Retinal pigment epithelial cell (primary cell): ENCODE results near the gene STON2.

Source experiments
- DNase-seq: peaks from one replicate; pipeline ENCODE4 v3.0.0-alpha.2; 2010; ENCODE audit warnings: low read depth
- H3K4me3 ChIP-seq: 2 replicates; pipeline ENCODE4 v1.5.1; 2011; ENCODE audit warnings: mild to moderate bottlenecking, low read length, control low read depth, moderate library complexity
- TF ChIP-seq, protein P1 (sequence below): conservative IDR thresholded peaks from 2 replicates; pipeline ENCODE4 v1.5.1; 2011; ENCODE audit warnings: low read depth, low read length, control low read depth, inconsistent platforms

The STON2 gene

DNA sequence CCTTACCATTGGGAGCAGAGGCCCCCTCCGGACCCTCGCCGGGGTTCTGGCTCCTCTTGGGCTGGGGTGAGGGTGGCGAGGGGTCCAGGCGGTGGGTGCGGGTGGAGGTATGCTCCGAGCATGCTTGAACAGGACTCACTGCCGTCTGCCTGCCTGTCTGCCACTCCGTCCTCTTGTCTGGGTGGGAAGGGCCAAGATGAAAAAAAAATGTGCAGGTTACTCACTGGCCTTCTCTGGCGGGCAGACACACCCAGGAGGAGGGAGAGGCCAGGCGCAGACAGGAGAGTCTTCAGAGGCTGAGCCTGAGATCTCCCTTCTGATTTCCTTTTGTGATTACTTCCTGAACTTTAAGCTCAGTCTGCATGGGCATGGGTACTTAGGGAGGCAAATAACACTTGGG lies 76.1 kb downstream of the STON2 start:
- DNase-seq = peak; percentile 59
- H3K4me3 ChIP-seq = peak overlapping the region; percentile 69
- TF ChIP-seq, protein P1, sequence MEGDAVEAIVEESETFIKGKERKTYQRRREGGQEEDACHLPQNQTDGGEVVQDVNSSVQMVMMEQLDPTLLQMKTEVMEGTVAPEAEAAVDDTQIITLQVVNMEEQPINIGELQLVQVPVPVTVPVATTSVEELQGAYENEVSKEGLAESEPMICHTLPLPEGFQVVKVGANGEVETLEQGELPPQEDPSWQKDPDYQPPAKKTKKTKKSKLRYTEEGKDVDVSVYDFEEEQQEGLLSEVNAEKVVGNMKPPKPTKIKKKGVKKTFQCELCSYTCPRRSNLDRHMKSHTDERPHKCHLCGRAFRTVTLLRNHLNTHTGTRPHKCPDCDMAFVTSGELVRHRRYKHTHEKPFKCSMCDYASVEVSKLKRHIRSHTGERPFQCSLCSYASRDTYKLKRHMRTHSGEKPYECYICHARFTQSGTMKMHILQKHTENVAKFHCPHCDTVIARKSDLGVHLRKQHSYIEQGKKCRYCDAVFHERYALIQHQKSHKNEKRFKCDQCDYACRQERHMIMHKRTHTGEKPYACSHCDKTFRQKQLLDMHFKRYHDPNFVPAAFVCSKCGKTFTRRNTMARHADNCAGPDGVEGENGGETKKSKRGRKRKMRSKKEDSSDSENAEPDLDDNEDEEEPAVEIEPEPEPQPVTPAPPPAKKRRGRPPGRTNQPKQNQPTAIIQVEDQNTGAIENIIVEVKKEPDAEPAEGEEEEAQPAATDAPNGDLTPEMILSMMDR = no peak

DNA sequence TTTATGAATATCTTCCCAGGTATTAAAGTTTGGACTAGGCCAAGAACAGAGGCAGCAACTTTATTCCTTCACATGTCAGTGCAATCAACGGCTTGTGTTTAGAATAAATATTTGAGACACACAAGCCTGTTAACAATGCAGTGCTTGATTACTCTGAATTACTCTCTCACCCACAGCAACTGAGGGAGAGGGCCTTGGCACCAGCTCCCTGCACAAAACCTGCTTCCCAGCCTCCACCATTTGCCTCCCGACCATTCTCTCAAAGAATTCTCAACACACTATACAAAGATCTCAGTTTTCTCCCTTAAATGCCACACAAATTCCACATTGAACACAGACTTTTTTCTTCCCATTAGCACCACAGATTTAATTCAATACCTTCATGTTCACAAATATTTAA lies 77.0 kb downstream of the STON2 start:
- DNase-seq = no peak
- H3K4me3 ChIP-seq = peak overlapping the region; percentile 69
- TF ChIP-seq, protein P1 = no peak

DNA sequence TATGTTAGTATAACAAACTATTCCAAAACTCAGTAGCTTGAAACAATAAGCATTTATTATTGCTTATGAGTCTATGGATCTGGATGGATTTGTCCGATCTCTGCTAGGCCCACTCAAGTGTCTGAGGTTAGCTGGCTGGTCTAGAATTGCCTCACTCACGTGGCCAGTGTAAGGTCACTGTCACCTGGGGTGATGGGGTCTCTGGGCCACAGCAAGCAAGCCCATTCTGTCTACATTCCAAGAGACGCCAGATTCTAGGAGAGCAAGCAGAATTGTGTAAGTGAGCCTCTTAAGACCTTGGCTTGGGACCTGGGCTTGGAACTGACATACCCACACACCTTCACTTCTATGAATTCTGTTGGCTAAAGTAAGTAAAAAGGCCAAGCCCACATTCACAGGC lies 80.2 kb downstream of the STON2 start:
- TF ChIP-seq, protein P1 = no peak
- no peak overlapping the region for H3K4me3 ChIP-seq
- DNase-seq = no peak

DNA sequence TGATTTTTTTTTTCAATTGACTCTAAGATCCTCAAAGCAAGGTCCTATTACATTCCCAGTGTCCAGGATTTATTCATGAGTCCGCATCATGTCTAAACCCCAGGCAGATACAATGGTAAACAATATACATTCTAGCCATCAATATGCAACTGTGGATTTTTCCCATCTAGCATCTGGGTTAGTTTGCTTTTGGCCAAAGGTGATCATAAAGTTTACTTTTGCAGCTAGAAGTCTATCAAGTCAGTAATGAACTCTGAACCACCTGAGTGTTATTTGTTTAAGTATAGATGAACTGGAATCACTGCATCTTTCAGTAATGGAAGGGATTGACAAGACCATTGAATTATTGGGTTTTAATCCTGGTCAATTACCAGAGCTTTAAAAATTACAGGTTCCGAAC lies 80.8 kb downstream of the STON2 start:
- TF ChIP-seq, protein P1 = no peak
- DNase-seq = no peak

DNA sequence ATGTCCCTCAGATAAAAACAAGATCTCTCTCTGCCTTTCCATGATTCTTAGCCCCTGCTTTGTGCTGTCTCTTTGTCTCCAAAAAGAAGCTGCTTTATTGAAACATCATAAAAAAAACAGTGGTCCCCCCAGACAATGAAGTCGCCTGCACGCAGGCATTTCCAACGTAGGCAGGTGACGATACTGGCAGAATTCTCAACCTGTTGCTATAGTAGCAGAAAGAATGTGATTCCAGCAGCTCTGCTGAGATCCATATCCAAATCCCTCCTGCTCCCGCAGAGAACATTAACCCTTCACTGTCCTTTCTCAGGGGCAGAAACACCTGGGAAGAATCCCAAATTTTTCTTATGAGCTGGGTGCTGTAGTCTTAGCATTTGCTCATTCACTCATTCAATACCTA lies 84.8 kb downstream of the STON2 start:
- DNase-seq = peak; percentile 64
- TF ChIP-seq, protein P1 = no peak
- no peak overlapping the region for H3K4me3 ChIP-seq

More for the DNA sequence above, 80.8 kb downstream of the STON2 start:
- H3K4me3 ChIP-seq = no peak overlapping the region

DNA sequence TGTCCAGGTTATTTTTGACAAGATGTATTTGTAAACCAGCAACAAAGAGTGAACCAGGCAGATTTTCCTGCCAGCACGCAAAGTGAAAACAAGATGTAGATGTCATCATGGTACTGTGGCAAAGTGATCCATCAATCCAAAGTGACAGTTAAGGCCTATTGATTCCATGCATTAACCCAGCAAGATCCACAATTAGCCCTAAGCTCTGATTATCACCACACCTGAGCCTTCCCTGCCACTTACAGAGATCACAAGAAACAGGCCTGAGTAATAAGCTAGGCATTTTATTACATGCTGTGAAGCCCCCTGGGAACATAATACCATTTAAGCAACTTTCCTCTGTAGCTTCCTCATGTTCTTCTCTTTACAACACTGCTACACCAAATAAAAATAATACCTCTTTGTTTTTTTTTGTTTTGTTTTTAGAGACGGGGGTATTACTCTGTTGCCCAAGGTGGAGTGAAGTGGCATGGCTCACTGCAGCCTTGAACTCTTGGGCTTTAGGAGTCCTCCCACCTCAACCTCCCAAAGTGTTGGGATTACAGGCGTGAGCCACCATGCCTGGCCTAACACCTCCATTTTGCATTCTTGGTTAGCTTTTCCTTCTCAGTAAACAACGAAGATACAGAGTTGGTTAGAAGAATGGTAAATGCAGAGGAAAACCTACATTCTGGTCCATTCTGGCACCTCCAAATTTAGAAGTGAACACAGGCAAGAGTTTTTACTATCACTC lies 85.5 kb downstream of the STON2 start:
- TF ChIP-seq, protein P1 = no peak
- no peak overlapping the region for H3K4me3 ChIP-seq
- DNase-seq = no peak

DNA sequence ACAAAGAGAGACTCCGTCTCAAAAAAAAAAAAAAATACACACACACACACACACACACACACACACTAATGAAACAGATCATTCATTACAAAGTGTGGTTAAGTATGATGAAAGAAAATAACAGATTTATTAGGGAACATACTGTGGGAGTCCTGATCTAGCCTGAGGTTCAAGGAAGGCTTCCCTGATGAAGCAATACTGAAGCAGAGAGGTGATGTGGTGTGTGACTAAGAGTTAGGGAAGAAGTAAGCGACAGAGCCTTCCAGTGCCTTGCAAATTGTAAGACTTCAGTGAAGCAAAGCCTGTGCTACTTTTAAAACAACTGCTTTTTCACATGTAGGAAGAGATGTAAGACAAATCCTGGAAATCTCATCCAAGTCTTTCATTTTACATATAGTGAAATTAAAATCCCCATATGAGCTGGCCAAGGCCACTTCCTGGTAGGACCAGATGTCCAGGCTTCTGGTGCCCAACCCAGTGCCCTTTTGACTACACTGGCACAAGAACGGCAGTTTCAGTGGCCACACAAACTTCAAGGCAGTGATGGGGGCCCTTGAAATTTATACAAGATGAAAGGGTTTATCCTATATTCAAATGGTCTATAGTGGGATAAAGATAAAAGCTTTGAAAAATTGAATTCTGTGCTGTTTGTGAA lies 86.2 kb downstream of the STON2 start:
- no peak overlapping the region for H3K4me3 ChIP-seq
- TF ChIP-seq, protein P1 = no peak
- no peak for DNase-seq
